GM23248 (cell line): ENCODE measurements around the gene FOXF2.
"Not testable (repeated sequence)": the region's sequence is repeated elsewhere in the genome, so short reads cannot be mapped to it uniquely, and the experiment has no call there.

Experiments
- EZH2 ChIP-seq: fragments of 200-600 bp; sonication (generic); IDR thresholded peaks from 2 replicates; pipeline ENCODE4 v1.6.1; 2018; ENCODE audit warnings: antibody characterized with exemption, mild to moderate bottlenecking; ENCODE audit not compliant: insufficient read depth, poor library complexity, severe bottlenecking
- EZH2phosphoT487 ChIP-seq: fragments of 200-600 bp; sonication (generic); IDR thresholded peaks from 2 replicates; pipeline ENCODE4 v1.6.1; 2018; ENCODE audit warnings: antibody characterized with exemption, moderate library complexity, mild to moderate bottlenecking, low read depth; ENCODE audit not compliant: insufficient read depth

DNA sequence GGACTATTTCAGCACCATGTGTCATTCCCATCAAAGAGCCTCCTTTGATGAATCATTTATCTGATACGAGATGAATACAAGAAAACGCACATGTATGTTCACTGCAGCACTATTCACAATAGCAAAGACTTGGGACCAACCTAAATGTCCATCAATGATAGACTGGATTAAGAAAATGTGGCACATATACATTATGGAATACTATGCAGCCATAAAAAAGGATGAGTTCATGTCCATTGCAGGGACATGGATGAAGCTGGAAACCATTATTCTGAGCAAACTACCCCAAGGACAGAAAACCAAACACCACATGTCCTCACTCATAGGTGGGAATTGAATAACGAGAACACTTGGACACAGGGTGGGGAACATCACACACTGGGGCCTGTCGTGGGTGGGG, 27.7 kb upstream of the FOXF2 start:
- TF ChIP-seq EZH2, EZH2phosphoT487: not testable (repeated sequence)
